ENCODE measurements around the gene ORM2.

- TF ChIP-seq, protein P1, sequence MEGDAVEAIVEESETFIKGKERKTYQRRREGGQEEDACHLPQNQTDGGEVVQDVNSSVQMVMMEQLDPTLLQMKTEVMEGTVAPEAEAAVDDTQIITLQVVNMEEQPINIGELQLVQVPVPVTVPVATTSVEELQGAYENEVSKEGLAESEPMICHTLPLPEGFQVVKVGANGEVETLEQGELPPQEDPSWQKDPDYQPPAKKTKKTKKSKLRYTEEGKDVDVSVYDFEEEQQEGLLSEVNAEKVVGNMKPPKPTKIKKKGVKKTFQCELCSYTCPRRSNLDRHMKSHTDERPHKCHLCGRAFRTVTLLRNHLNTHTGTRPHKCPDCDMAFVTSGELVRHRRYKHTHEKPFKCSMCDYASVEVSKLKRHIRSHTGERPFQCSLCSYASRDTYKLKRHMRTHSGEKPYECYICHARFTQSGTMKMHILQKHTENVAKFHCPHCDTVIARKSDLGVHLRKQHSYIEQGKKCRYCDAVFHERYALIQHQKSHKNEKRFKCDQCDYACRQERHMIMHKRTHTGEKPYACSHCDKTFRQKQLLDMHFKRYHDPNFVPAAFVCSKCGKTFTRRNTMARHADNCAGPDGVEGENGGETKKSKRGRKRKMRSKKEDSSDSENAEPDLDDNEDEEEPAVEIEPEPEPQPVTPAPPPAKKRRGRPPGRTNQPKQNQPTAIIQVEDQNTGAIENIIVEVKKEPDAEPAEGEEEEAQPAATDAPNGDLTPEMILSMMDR (IDR thresholded peaks at IDR 0.05), result no peak
- TF ChIP-seq RFX5 (IDR thresholded peaks at IDR 0.05; ENCODE audit: low read length) (no peak), POLR2AphosphoS5 (IDR thresholded peaks at IDR 0.05; ENCODE audit: low read depth, low read length) (no peak), GABPA (IDR thresholded peaks at IDR 0.05; ENCODE audit: low read depth) (no peak), EP300 (IDR thresholded peaks at IDR 0.05; ENCODE audit: borderline replicate concordance in 1 of 2, low read depth in 1 of 2, low read length in 1 of 2) (no peak)
These were observed 21.1 kb downstream of the ORM2 start for GRCh38 chr9:114350636-114351401.

Data from SK-N-SH (cell line).